Upper lobe of left lung (tissue), 6 donors: ENCODE data around the gene TF. TPM values are rescaled to one million over a fixed set of nuclear protein-coding genes. Genes with fewer than 3 reads are reported as not detected.

Experiments
- ATAC-seq, 2 donors: fragments of 200-7000 bp; cut with Tn5 transposase; one replicate each; pipeline ENCODE4 v1.9.1; 2022; ENCODE audit warnings: mild to moderate bottlenecking in 2 of 2, moderate library complexity in 2 of 2; ENCODE audit not compliant: low FRiP score in 2 of 2
- DNase-seq, 2 donors: peaks; one replicate each; pipeline ENCODE4 v3.0.0-alpha.2; 2019 to 2020
- H3K27ac ChIP-seq, 4 donors: fragments of 200-600 bp; sonication (generic); one replicate each; pipeline ENCODE4 v1.5.1; 2016 to 2019
- H3K27me3 ChIP-seq, 4 donors: fragments of 200-600 bp; sonication (generic); one replicate each; pipeline ENCODE4 v1.5.1; 2017 to 2019
- H3K36me3 ChIP-seq, 4 donors: fragments of 200-600 bp; sonication (generic); one replicate each; pipeline ENCODE4 v1.5.1; 2016 to 2019
- H3K4me1 ChIP-seq, 4 donors: fragments of 200-600 bp; sonication (generic); one replicate each; pipeline ENCODE4 v1.5.1; 2018 to 2019
- H3K4me3 ChIP-seq, 4 donors: fragments of 200-600 bp; sonication (generic); one replicate each; pipeline ENCODE4 v1.5.1; 2017 to 2019; ENCODE audit warnings: mild to moderate bottlenecking in 2 of 4, moderate library complexity in 1 of 4
- H3K9me3 ChIP-seq, 4 donors: fragments of 200-600 bp; sonication (generic); one replicate each; pipeline ENCODE4 v1.5.1; 2018 to 2019
- CTCF ChIP-seq, 6 experiments: fragments of 450-650 bp in 4 of 6; fragments of 200-600 bp in 2 of 6; sonication (generic) in 2 of 6; IDR thresholded peaks; one replicate each; pipeline ENCODE4 v1.5.1; 2016 to 2019; ENCODE audit warnings: antibody characterized with exemption in 6 of 6
- EP300 ChIP-seq, 4 donors: sonication (generic); formaldehyde crosslinking; IDR thresholded peaks; one replicate each; pipeline ENCODE4 v1.5.1; 2017; ENCODE audit warnings: antibody characterized with exemption in 4 of 4, control low read depth in 2 of 4
- POLR2A ChIP-seq, 4 donors: fragments of 450-650 bp; IDR thresholded peaks; one replicate each; pipeline ENCODE4 v1.5.1; 2016 to 2017; ENCODE audit warnings: antibody characterized with exemption in 4 of 4, mild to moderate bottlenecking in 2 of 4
- POLR2AphosphoS5 ChIP-seq, 2 donors: sonication (generic); formaldehyde crosslinking; IDR thresholded peaks; one replicate each; pipeline ENCODE4 v1.5.1; 2017; ENCODE audit warnings: antibody characterized with exemption in 2 of 2
- WGBS, 2 donors: methylation state at CpG; one replicate each; pipeline ENCODE4 v1.1.5; 2017 to 2018; 5-methylcytosine and 5-hydroxymethylcytosine counted together
- total RNA-seq, 6 donors: library from RNA; depleted of rRNA in 4 of 6; stranded (reverse); fragments of >200 nt in 4 of 6; gene quantifications; one replicate each; pipeline versions ENCODE4 v1.1.0 to v1.2.1, GENCODE V29; 2016 to 2021
- donor health status: DM: no; HTN: no; CAD: no; lungs with moderate emphysema.
- donor health status: DM: no; HTN: yes; CAD: no; lungs with severe emphysema.

TF gene
- total RNA-seq, 6 donors from 2014 or later, result 0.61 to 15.5 (median 3.7) TPM

GRCh38 chr3:133788024-133788423, 41.8 kb downstream of the TF start:
- DNase-seq (no peak), ATAC-seq (no peak)
- no peak overlapping the region for H3K27ac ChIP-seq
- no peak overlapping the region for H3K4me3 ChIP-seq
- peaks cover 0 to 14% (median 11%) of the 10 kb centered on the region in 4 donors for H3K9me3 ChIP-seq
- H3K36me3 ChIP-seq, result no peaks in the 10 kb centered on the region
- H3K27me3 ChIP-seq, result no peaks in the 10 kb centered on the region
- no peaks in the 10 kb centered on the region for H3K4me1 ChIP-seq
- 79 to 82% methylated on average over 2 of the region's 2 CpGs for WGBS, 2 donors
- TF ChIP-seq POLR2AphosphoS5 (IDR thresholded peaks at IDR 0.05) (no peak), POLR2A (IDR thresholded peaks at IDR 0.05) (no peak), CTCF (IDR thresholded peaks at IDR 0.05) (no peak)

- H3K4me1 ChIP-seq, result no peaks in the 10 kb centered on the region
- no peak overlapping the region for H3K27ac ChIP-seq
- no peaks in the 10 kb centered on the region for H3K36me3 ChIP-seq
- H3K9me3 ChIP-seq, result peaks cover 0 to 15% (median 13%) of the 10 kb centered on the region in 4 donors
- TF ChIP-seq POLR2AphosphoS5 (IDR thresholded peaks at IDR 0.05), result no peak
- no peak for TF ChIP-seq POLR2A (IDR thresholded peaks at IDR 0.05)
- no peak for TF ChIP-seq EP300 (IDR thresholded peaks at IDR 0.05)
- TF ChIP-seq CTCF (IDR thresholded peaks at IDR 0.05), result no peak
- H3K27me3 ChIP-seq, result no peaks in the 10 kb centered on the region
- no peak for DNase-seq
- H3K4me3 ChIP-seq, result no peak overlapping the region
- ATAC-seq, result no peak
- 65 to 69% methylated on average over 9 of the region's 9 CpGs for WGBS, 2 donors
These were observed 46.1 kb downstream of the TF start for GRCh38 chr3:133792171-133792763.

GRCh38 chr3:133797396-133798105, 51.4 kb downstream of the TF start:
- no peak for TF ChIP-seq EP300 (IDR thresholded peaks at IDR 0.05)
- TF ChIP-seq CTCF (IDR thresholded peaks at IDR 0.05), result no peak
- TF ChIP-seq POLR2AphosphoS5 (IDR thresholded peaks at IDR 0.05), result no peak
- no peak for TF ChIP-seq POLR2A (IDR thresholded peaks at IDR 0.05)
- no peak overlapping the region for H3K4me3 ChIP-seq
- H3K27ac ChIP-seq, result no peak overlapping the region
- H3K4me1 ChIP-seq, result no peaks in the 10 kb centered on the region
- H3K9me3 ChIP-seq, result peaks cover 0 to 7% (median under 1%) of the 10 kb centered on the region in 4 donors
- no peaks in the 10 kb centered on the region for H3K36me3 ChIP-seq
- ATAC-seq, result no peak
- no peak for DNase-seq
- WGBS, 2 donors, result 82 to 87% methylated on average over 3 of the region's 3 CpGs
- H3K27me3 ChIP-seq, result no peaks in the 10 kb centered on the region

GRCh38 chr3:133799794-133800585, 53.8 kb downstream of the TF start:
- Histone ChIP-seq H3K4me1 (no peaks in the 10 kb centered on the region), H3K4me3 (no peak overlapping the region), H3K9me3 (no peaks in the 10 kb centered on the region), H3K27me3 (no peaks in the 10 kb centered on the region), H3K27ac (no peak overlapping the region), H3K36me3 (no peaks in the 10 kb centered on the region)
- TF ChIP-seq EP300 (IDR thresholded peaks at IDR 0.05) (no peak), POLR2AphosphoS5 (IDR thresholded peaks at IDR 0.05) (no peak), POLR2A (IDR thresholded peaks at IDR 0.05) (no peak), CTCF (IDR thresholded peaks at IDR 0.05) (no peak)
- WGBS, 2 donors, result 58 to 63% methylated on average over 7 of the region's 7 CpGs
- ATAC-seq (peak; percentile 63 to 81), DNase-seq (peak in 1 of 2 donors; percentile 42)
